ENCODE measurements around the gene RUNX2.

- TF ChIP-seq CTCF (IDR thresholded peaks at IDR 0.05) = no peak
- no peak for TF ChIP-seq USF1 (IDR thresholded peaks at IDR 0.05; ENCODE audit: borderline replicate concordance, low read depth)
- TF ChIP-seq, protein P1, sequence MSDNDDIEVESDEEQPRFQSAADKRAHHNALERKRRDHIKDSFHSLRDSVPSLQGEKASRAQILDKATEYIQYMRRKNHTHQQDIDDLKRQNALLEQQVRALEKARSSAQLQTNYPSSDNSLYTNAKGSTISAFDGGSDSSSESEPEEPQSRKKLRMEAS (IDR thresholded peaks at IDR 0.05; ENCODE audit: low read depth) = no peak
- no peak for TF ChIP-seq GABPA (IDR thresholded peaks at IDR 0.05; ENCODE audit: low read depth)
- no peak for TF ChIP-seq USF2 (IDR thresholded peaks at IDR 0.05; ENCODE audit: borderline replicate concordance, low read depth, low read length)
- TF ChIP-seq RFX5 (IDR thresholded peaks at IDR 0.05; ENCODE audit: low read length) = no peak
- no peak for TF ChIP-seq POLR2AphosphoS5 (IDR thresholded peaks at IDR 0.05; ENCODE audit: low read depth, low read length)
- no peak for TF ChIP-seq EP300 (IDR thresholded peaks at IDR 0.05; ENCODE audit: borderline replicate concordance in 1 of 2, low read depth in 1 of 2, low read length in 1 of 2)
- TF ChIP-seq YY1 (IDR thresholded peaks at IDR 0.05; ENCODE audit: low read depth) = no peak
- no peak for TF ChIP-seq NFIC (IDR thresholded peaks at IDR 0.05; ENCODE audit: borderline replicate concordance)
- no peak for TF ChIP-seq MXI1 (IDR thresholded peaks at IDR 0.05; ENCODE audit: low read depth, low read length)
- no peak for TF ChIP-seq FOXM1 (IDR thresholded peaks at IDR 0.05; ENCODE audit: low read depth)
These were observed 122.0 kb downstream of the RUNX2 start for GRCh38 chr6:45450132-45450531.
